GM19023 (cell line): ENCODE results near the gene ASB2.
A peak's percentile ranks its signal among the peaks of the same experiment; 100 is the strongest.

ENCODE experiments used
- ATAC-seq: cut with Tn5 transposase; IDR thresholded peaks from one replicate; pipeline ENCODE4 v1.9.1; 2021; ENCODE audit warnings: mild to moderate bottlenecking, moderate library complexity; ENCODE audit not compliant: unreplicated experiment

ASB2 gene

GRCh38 chr14:93964281-93964680 is 12.1 kb downstream of the ASB2 start:
- ATAC-seq, result no peak

GRCh38 chr14:93963692-93964091 is 12.7 kb downstream of the ASB2 start:
- ATAC-seq, result no peak

- peak; percentile 53 for ATAC-seq
Observed at GRCh38 chr14:93962701-93963601, 13.4 kb downstream of the ASB2 start.

- no peak for ATAC-seq
Observed at GRCh38 chr14:93961620-93962019, 14.8 kb downstream of the ASB2 start.

GRCh38 chr14:93960774-93961438 is 15.5 kb downstream of the ASB2 start:
- no peak for ATAC-seq

GRCh38 chr14:93960108-93960475 is 16.3 kb downstream of the ASB2 start:
- ATAC-seq, result no peak

GRCh38 chr14:93959239-93960107 is 16.9 kb downstream of the ASB2 start:
- ATAC-seq, result peak; percentile 65

- ATAC-seq, result no peak
Observed at GRCh38 chr14:93958567-93959238, 17.7 kb downstream of the ASB2 start.

- ATAC-seq, result no peak
Observed at GRCh38 chr14:93957751-93958566, 18.4 kb downstream of the ASB2 start.

GRCh38 chr14:93957333-93957710 is 19.0 kb downstream of the ASB2 start:
- ATAC-seq, result no peak

GRCh38 chr14:93956514-93957332 is 19.6 kb downstream of the ASB2 start:
- no peak for ATAC-seq

GRCh38 chr14:93955850-93956481 is 20.4 kb downstream of the ASB2 start:
- ATAC-seq, result no peak

- ATAC-seq, result peak; percentile 29
Observed at GRCh38 chr14:93954900-93955849, 21.2 kb downstream of the ASB2 start.

GRCh38 chr14:93954516-93954830 is 21.9 kb downstream of the ASB2 start:
- no peak for ATAC-seq

- ATAC-seq, result no peak
Observed at GRCh38 chr14:93953739-93954515, 22.4 kb downstream of the ASB2 start.

GRCh38 chr14:93953263-93953662 is 23.1 kb downstream of the ASB2 start:
- no peak for ATAC-seq

- no peak for ATAC-seq
Observed at GRCh38 chr14:93952829-93953228, 23.5 kb downstream of the ASB2 start.
